ENCODE data around the gene BCL7A.

BCL7A gene

GRCh38 chr12:122087431-122088178, 65.9 kb downstream of the BCL7A start:
- Histone ChIP-seq H3K4me1 (peaks cover 5% of the 10 kb centered on the region), H3K9me3 (no peaks in the 10 kb centered on the region), H3K4me3 (no peak overlapping the region), H3K27me3 (ENCODE audit: low read depth) (no peaks in the 10 kb centered on the region), H3K36me3 (replicated peaks) (peaks cover 29% of the 10 kb centered on the region)
- DNase-seq (ENCODE audit: low spot score in 2 of 2): no peak
- in situ Hi-C loops (cut with MboI; ENCODE audit: low sequenced_read_pairs): no loop called here

GRCh38 chr12:122088179-122088810, 66.6 kb downstream of the BCL7A start:
- no peak for DNase-seq (ENCODE audit: low spot score in 2 of 2)
- Histone ChIP-seq H3K9me3 (no peaks in the 10 kb centered on the region), H3K4me1 (peaks cover 5% of the 10 kb centered on the region), H3K4me3 (no peak overlapping the region), H3K36me3 (replicated peaks) (peaks cover 27% of the 10 kb centered on the region), H3K27me3 (ENCODE audit: low read depth) (no peaks in the 10 kb centered on the region)
- in situ Hi-C loops (cut with MboI; ENCODE audit: low sequenced_read_pairs): no loop called here

GRCh38 chr12:122089077-122089476, 67.4 kb downstream of the BCL7A start:
- H3K27me3 ChIP-seq (ENCODE audit: low read depth): no peaks in the 10 kb centered on the region
- H3K4me1 ChIP-seq: peaks cover 5% of the 10 kb centered on the region

GRCh38 chr12:122090759-122091515, 69.3 kb downstream of the BCL7A start:
- Histone ChIP-seq H3K4me3 (no peak overlapping the region), H3K36me3 (replicated peaks) (peaks cover 2% of the 10 kb centered on the region; the same call in 1 of the 2 replicates), H3K4me1 (peaks cover 5% of the 10 kb centered on the region), H3K27me3 (ENCODE audit: low read depth) (no peaks in the 10 kb centered on the region), H3K9me3 (no peaks in the 10 kb centered on the region)
- in situ Hi-C loops (cut with MboI; ENCODE audit: low sequenced_read_pairs): no loop called here
- DNase-seq (ENCODE audit: low spot score in 2 of 2): no peak

More at GRCh38 chr12:122089077-122089476, 67.4 kb downstream of the BCL7A start:
- Histone ChIP-seq H3K36me3 (replicated peaks) (peaks cover 20% of the 10 kb centered on the region), H3K9me3 (no peaks in the 10 kb centered on the region), H3K4me3 (no peak overlapping the region)
- DNase-seq (ENCODE audit: low spot score in 2 of 2): no peak
- in situ Hi-C loops (cut with MboI; ENCODE audit: low sequenced_read_pairs): no loop called here

- H3K9me3 ChIP-seq: no peaks in the 10 kb centered on the region
- H3K27me3 ChIP-seq (ENCODE audit: low read depth): no peaks in the 10 kb centered on the region
- H3K4me3 ChIP-seq: no peak overlapping the region
- DNase-seq (ENCODE audit: low spot score in 2 of 2): no peak
- peaks cover 5% of the 10 kb centered on the region for H3K4me1 ChIP-seq
- H3K36me3 ChIP-seq (replicated peaks): no peaks in the 10 kb centered on the region
- in situ Hi-C loops (cut with MboI; ENCODE audit: low sequenced_read_pairs): no loop called here
These were observed 71.6 kb downstream of the BCL7A start for GRCh38 chr12:122093098-122093883.

GRCh38 chr12:122094137-122094734, 72.6 kb downstream of the BCL7A start:
- in situ Hi-C loops (cut with MboI; ENCODE audit: low sequenced_read_pairs): no loop called here
- no peaks in the 10 kb centered on the region for H3K36me3 ChIP-seq (replicated peaks)
- no peak overlapping the region for H3K4me3 ChIP-seq
- H3K9me3 ChIP-seq: no peaks in the 10 kb centered on the region
- peaks cover 2% of the 10 kb centered on the region for H3K4me1 ChIP-seq
- DNase-seq (ENCODE audit: low spot score in 2 of 2): no peak
- H3K27me3 ChIP-seq (ENCODE audit: low read depth): no peaks in the 10 kb centered on the region

- no peak for DNase-seq (ENCODE audit: low spot score in 2 of 2)
- Histone ChIP-seq H3K4me1 (no peaks in the 10 kb centered on the region), H3K9me3 (no peaks in the 10 kb centered on the region), H3K36me3 (replicated peaks) (no peaks in the 10 kb centered on the region), H3K27me3 (ENCODE audit: low read depth) (no peaks in the 10 kb centered on the region), H3K4me3 (no peak overlapping the region)
- in situ Hi-C loops (cut with MboI; ENCODE audit: low sequenced_read_pairs): no loop called here
These were observed 73.3 kb downstream of the BCL7A start for GRCh38 chr12:122094735-122095631.

- Histone ChIP-seq H3K27me3 (ENCODE audit: low read depth) (no peaks in the 10 kb centered on the region), H3K9me3 (no peaks in the 10 kb centered on the region), H3K36me3 (replicated peaks) (no peaks in the 10 kb centered on the region), H3K4me3 (no peak overlapping the region), H3K4me1 (no peaks in the 10 kb centered on the region)
- no peak for DNase-seq (ENCODE audit: low spot score in 2 of 2)
- in situ Hi-C loops (cut with MboI; ENCODE audit: low sequenced_read_pairs): no loop called here
These were observed 74.3 kb downstream of the BCL7A start for GRCh38 chr12:122096014-122096413.

GRCh38 chr12:122096591-122097149, 75.0 kb downstream of the BCL7A start:
- no peak overlapping the region for H3K4me3 ChIP-seq
- DNase-seq (ENCODE audit: low spot score in 2 of 2): no peak
- no peaks in the 10 kb centered on the region for H3K36me3 ChIP-seq (replicated peaks)
- no peaks in the 10 kb centered on the region for H3K27me3 ChIP-seq (ENCODE audit: low read depth)
- H3K4me1 ChIP-seq: no peaks in the 10 kb centered on the region
- H3K9me3 ChIP-seq: no peaks in the 10 kb centered on the region
- in situ Hi-C loops (cut with MboI; ENCODE audit: low sequenced_read_pairs): no loop called here

- Histone ChIP-seq H3K36me3 (replicated peaks) (no peaks in the 10 kb centered on the region), H3K9me3 (no peaks in the 10 kb centered on the region), H3K4me1 (no peaks in the 10 kb centered on the region), H3K27me3 (ENCODE audit: low read depth) (no peaks in the 10 kb centered on the region), H3K4me3 (no peak overlapping the region)
- in situ Hi-C loops (cut with MboI; ENCODE audit: low sequenced_read_pairs): no loop called here
- no peak for DNase-seq (ENCODE audit: low spot score in 2 of 2)
These were observed 75.9 kb downstream of the BCL7A start for GRCh38 chr12:122097584-122097926.

GRCh38 chr12:122097927-122098756, 76.5 kb downstream of the BCL7A start:
- no peaks in the 10 kb centered on the region for H3K27me3 ChIP-seq (ENCODE audit: low read depth)
- H3K36me3 ChIP-seq (replicated peaks): no peaks in the 10 kb centered on the region
- H3K9me3 ChIP-seq: no peaks in the 10 kb centered on the region
- no peak for DNase-seq (ENCODE audit: low spot score in 2 of 2)
- H3K4me3 ChIP-seq: no peak overlapping the region
- in situ Hi-C loops (cut with MboI; ENCODE audit: low sequenced_read_pairs): no loop called here
- no peaks in the 10 kb centered on the region for H3K4me1 ChIP-seq

Measured in HAP-1 (cell line).